HUES48 (cell line): ENCODE results near the gene KHNYN.
"Not testable (repeated sequence)": the region's sequence is repeated elsewhere in the genome, so short reads cannot be mapped to it uniquely, and the experiment has no call there.

Source experiments
- H3K27ac ChIP-seq: one replicate; pipeline ENCODE4 v1.7.0; 2013; ENCODE audit warnings: low read depth, low read length, inconsistent platforms
- H3K27me3 ChIP-seq: 2 replicates; pipeline ENCODE4 v1.6.1; 2013; ENCODE audit warnings: mild to moderate bottlenecking, low read length; ENCODE audit not compliant: control insufficient read depth, insufficient read depth
- H3K36me3 ChIP-seq: 2 replicates; pipeline ENCODE4 v1.6.1; 2013; ENCODE audit warnings: low read length; ENCODE audit not compliant: control insufficient read depth, insufficient read depth
- H3K4me1 ChIP-seq: 2 replicates; pipeline ENCODE4 v1.6.1; 2013; ENCODE audit warnings: mild to moderate bottlenecking, low read length; ENCODE audit not compliant: control insufficient read depth, insufficient read depth
- H3K4me3 ChIP-seq: 2 replicates; pipeline ENCODE4 v1.5.1; 2013; ENCODE audit warnings: mild to moderate bottlenecking, low read depth, low read length
- H3K9ac ChIP-seq: 2 replicates; pipeline ENCODE4 v1.6.1; 2013; ENCODE audit warnings: mild to moderate bottlenecking, low read depth, low read length, moderate library complexity
- H3K9me3 ChIP-seq: 2 replicates; pipeline ENCODE4 v1.6.1; 2013; ENCODE audit warnings: low read length; ENCODE audit not compliant: control insufficient read depth, insufficient read depth

The KHNYN gene

GRCh38 chr14:24463017-24463883 lies 33.5 kb downstream of the KHNYN start:
- Histone ChIP-seq H3K4me1 (no peaks in the 10 kb centered on the region), H3K36me3 (no peaks in the 10 kb centered on the region), H3K9me3 (no peaks in the 10 kb centered on the region), H3K9ac (no peak overlapping the region), H3K27ac (no peak overlapping the region), H3K4me3 (no peak overlapping the region), H3K27me3 (no peaks in the 10 kb centered on the region)

- Histone ChIP-seq H3K9me3 (no peaks in the 10 kb centered on the region), H3K9ac (no peak overlapping the region), H3K4me1 (no peaks in the 10 kb centered on the region), H3K36me3 (no peaks in the 10 kb centered on the region), H3K27ac (no peak overlapping the region), H3K4me3 (no peak overlapping the region), H3K27me3 (no peaks in the 10 kb centered on the region)
Observed at GRCh38 chr14:24463884-24464785, 34.4 kb downstream of the KHNYN start.

- H3K27me3 ChIP-seq: no peaks in the 10 kb centered on the region
- no peak overlapping the region for H3K9ac ChIP-seq
- H3K9me3 ChIP-seq: no peaks in the 10 kb centered on the region
- no peaks in the 10 kb centered on the region for H3K4me1 ChIP-seq
- H3K36me3 ChIP-seq: no peaks in the 10 kb centered on the region
- no peak overlapping the region for H3K4me3 ChIP-seq
- no peak overlapping the region for H3K27ac ChIP-seq
Observed at GRCh38 chr14:24465368-24465767, 35.6 kb downstream of the KHNYN start.

GRCh38 chr14:24465805-24466204 lies 36.1 kb downstream of the KHNYN start:
- Histone ChIP-seq H3K27ac (no peak overlapping the region), H3K9ac (no peak overlapping the region), H3K36me3 (no peaks in the 10 kb centered on the region), H3K4me3 (no peak overlapping the region), H3K27me3 (no peaks in the 10 kb centered on the region), H3K9me3 (no peaks in the 10 kb centered on the region), H3K4me1 (no peaks in the 10 kb centered on the region)

- H3K9ac ChIP-seq, H3K27me3 ChIP-seq, H3K27ac ChIP-seq, H3K9me3 ChIP-seq, H3K4me1 ChIP-seq, H3K36me3 ChIP-seq, H3K4me3 ChIP-seq: not testable (repeated sequence)
Observed at GRCh38 chr14:24470450-24470849, 40.7 kb downstream of the KHNYN start.

- H3K9me3 ChIP-seq: no peaks in the 10 kb centered on the region; the same call in 1 of the 2 replicates
- no peak overlapping the region for H3K4me3 ChIP-seq
- no peak overlapping the region for H3K9ac ChIP-seq
- no peak overlapping the region for H3K27ac ChIP-seq
- no peaks in the 10 kb centered on the region for H3K27me3 ChIP-seq
- no peaks in the 10 kb centered on the region for H3K4me1 ChIP-seq
- H3K36me3 ChIP-seq: no peaks in the 10 kb centered on the region
Observed at GRCh38 chr14:24473211-24473610, 43.5 kb downstream of the KHNYN start.

GRCh38 chr14:24475261-24475660 lies 45.5 kb downstream of the KHNYN start:
- H3K9me3 ChIP-seq: no peaks in the 10 kb centered on the region; the same call in 1 of the 2 replicates
- H3K36me3 ChIP-seq: no peaks in the 10 kb centered on the region
- no peak overlapping the region for H3K4me3 ChIP-seq
- no peak overlapping the region for H3K27ac ChIP-seq
- no peak overlapping the region for H3K9ac ChIP-seq
- no peaks in the 10 kb centered on the region for H3K27me3 ChIP-seq
- peaks cover 6% of the 10 kb centered on the region; the same call in 1 of the 2 replicates for H3K4me1 ChIP-seq

GRCh38 chr14:24479999-24480398 lies 50.2 kb downstream of the KHNYN start:
- not testable (repeated sequence) for H3K9ac ChIP-seq, H3K36me3 ChIP-seq, H3K9me3 ChIP-seq, H3K27me3 ChIP-seq, H3K4me3 ChIP-seq
- peak overlapping the region; percentile 28 for H3K27ac ChIP-seq
- peaks cover 12% of the 10 kb centered on the region; the same call in 1 of the 2 replicates for H3K4me1 ChIP-seq

- Histone ChIP-seq H3K27ac (no peak overlapping the region), H3K4me1 (peaks cover 12% of the 10 kb centered on the region; the same call in 1 of the 2 replicates), H3K27me3 (no peaks in the 10 kb centered on the region), H3K4me3 (no peak overlapping the region), H3K36me3 (no peaks in the 10 kb centered on the region), H3K9me3 (no peaks in the 10 kb centered on the region), H3K9ac (no peak overlapping the region)
Observed at GRCh38 chr14:24481622-24482324, 52.0 kb downstream of the KHNYN start.

- not testable (repeated sequence) for H3K27me3 ChIP-seq, H3K36me3 ChIP-seq, H3K9ac ChIP-seq, H3K27ac ChIP-seq, H3K4me3 ChIP-seq, H3K9me3 ChIP-seq
- peaks cover 12% of the 10 kb centered on the region; the same call in 1 of the 2 replicates for H3K4me1 ChIP-seq
Observed at GRCh38 chr14:24482699-24483303, 53.0 kb downstream of the KHNYN start.
